ENCODE data around the gene PLXNA2. TPM values are rescaled to one million over a fixed set of nuclear protein-coding genes. Genes with fewer than 3 reads are reported as not detected.

Gene PLXNA2
- polyA plus RNA-seq, 2 of the 4 experiments (the other 2 are of a cell fraction): 0.36 to 0.87 TPM

GRCh38 chr1:208042868-208043267 lies 201.3 kb downstream of the PLXNA2 start (continued):
- TF ChIP-seq, protein P1, sequence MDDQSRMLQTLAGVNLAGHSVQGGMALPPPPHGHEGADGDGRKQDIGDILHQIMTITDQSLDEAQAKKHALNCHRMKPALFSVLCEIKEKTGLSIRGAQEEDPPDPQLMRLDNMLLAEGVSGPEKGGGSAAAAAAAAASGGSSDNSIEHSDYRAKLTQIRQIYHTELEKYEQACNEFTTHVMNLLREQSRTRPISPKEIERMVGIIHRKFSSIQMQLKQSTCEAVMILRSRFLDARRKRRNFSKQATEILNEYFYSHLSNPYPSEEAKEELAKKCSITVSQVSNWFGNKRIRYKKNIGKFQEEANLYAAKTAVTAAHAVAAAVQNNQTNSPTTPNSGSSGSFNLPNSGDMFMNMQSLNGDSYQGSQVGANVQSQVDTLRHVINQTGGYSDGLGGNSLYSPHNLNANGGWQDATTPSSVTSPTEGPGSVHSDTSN (IDR thresholded peaks at IDR 0.05): no peak

DNA sequence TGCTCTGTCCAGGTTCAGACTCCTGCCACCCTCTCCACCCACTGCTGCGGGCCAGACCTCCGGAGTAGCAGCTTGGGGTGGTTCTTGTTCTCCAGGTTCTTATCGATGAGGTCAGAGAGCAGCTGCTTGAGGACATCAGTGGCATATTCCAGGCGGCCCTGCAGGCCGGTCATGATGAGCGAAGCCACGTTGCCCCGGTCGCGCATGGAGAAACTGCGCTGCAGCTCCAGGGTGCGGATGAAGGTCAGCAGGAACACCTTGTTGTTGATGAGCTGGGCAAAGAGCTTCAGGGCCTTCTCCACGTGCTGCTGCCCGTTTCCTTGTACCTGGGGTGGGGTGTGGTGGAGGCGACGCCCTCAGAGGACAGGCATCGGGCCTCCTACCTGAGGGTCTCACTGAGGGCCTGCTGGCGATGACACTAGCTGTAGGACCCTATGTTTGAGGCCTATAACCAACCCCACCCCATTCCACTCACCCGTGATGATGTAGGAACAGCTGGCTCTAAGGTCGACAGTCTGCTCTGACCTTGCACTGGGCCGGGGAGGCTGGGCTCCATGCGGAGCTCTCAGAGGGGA lies 202.1 kb downstream of the PLXNA2 start:
- no peak for DNase-seq (ENCODE audit: low read depth in 1 of 2, low spot score in 1 of 2)
- Histone ChIP-seq H3K4me2 (no peak overlapping the region), H3K4me3 (no peak overlapping the region), H3K27ac (no peak overlapping the region), H3K4me1 (no peaks in the 10 kb centered on the region; the same call in 2 of the 3 replicates), H3K9me3 (no peaks in the 10 kb centered on the region)
- no peak for FAIRE-seq
- CTCF ChIA-PET: interaction anchor here (0.9 to 3.8 kb wide), 10 partner anchors 11 to 203 kb away, joined by 3 to 21 read pairs (median 4); partner anchors contain the start of gene PLXNA2
- 86% methylated on average over 22 of the region's 22 CpGs for WGBS (ENCODE audit: missing lambda C conversion rate)
- POLR2A ChIA-PET: no interaction called here
- TF ChIP-seq HOXB13 (CRISPR knock-in tag; IDR thresholded peaks at IDR 0.05; ENCODE audit: low read depth) (no peak), HMGXB4 (CRISPR knock-in tag; IDR thresholded peaks at IDR 0.05; ENCODE audit: borderline replicate concordance) (no peak), HOXB5 (CRISPR knock-in tag; IDR thresholded peaks at IDR 0.05) (no peak), HES2 (IDR thresholded peaks at IDR 0.05) (no peak), CHD4 (IDR thresholded peaks at IDR 0.05; ENCODE audit: borderline replicate concordance) (no peak), ZSCAN20 (CRISPR knock-in tag; IDR thresholded peaks at IDR 0.05) (no peak), CEBPB (IDR thresholded peaks at IDR 0.05) (no peak), ZC3H11A (IDR thresholded peaks at IDR 0.05) (no peak), SMC3 (IDR thresholded peaks at IDR 0.05) (no peak), RNF2 (IDR thresholded peaks at IDR 0.05; ENCODE audit: borderline replicate concordance, low read depth) (no peak), POLR2AphosphoS2 (conservative IDR thresholded peaks at IDR 0.05; ENCODE audit: low read length) (no peak), RAD21 (conservative IDR thresholded peaks at IDR 0.05 in 1 of 2, IDR thresholded peaks at IDR 0.05 in 1 of 2) (no peak), MAFK (IDR thresholded peaks at IDR 0.05; ENCODE audit: partially characterized antibody) (no peak), TFCP2L1 (CRISPR knock-in tag; IDR thresholded peaks at IDR 0.05) (no peak)
- ATAC-seq: no peak

DNA sequence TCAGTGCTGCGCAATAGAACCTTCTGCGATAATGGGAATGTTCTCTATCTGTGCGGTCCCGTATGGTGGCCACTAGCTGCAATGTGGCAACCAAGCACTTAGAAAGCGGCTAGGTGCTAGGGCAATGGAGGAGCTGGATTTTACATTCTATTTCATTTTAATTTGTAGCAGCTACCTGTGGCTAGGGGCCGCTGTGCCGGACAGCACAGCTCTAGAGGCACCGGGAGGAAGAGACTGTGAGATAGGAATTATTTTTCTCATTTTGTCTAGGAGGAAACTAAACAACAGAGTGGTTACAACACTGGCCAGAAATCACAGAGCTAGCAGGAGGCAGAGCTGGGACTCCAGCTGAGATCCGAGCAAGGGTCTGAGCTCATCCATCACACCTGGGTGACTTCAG lies 202.7 kb downstream of the PLXNA2 start:
- no peak for DNase-seq (ENCODE audit: low read depth in 1 of 2, low spot score in 1 of 2)
- Histone ChIP-seq H3K4me2 (no peak overlapping the region), H3K27ac (no peak overlapping the region), H3K4me1 (no peaks in the 10 kb centered on the region; the same call in 2 of the 3 replicates), H3K9me3 (no peaks in the 10 kb centered on the region), H3K4me3 (no peak overlapping the region)
- 90% methylated on average over 9 of the region's 9 CpGs for WGBS (ENCODE audit: missing lambda C conversion rate)
- ChIA-PET CTCF (interaction anchor here (0.9 to 3.8 kb wide), 7 partner anchors 13 to 204 kb away, joined by 3 to 21 read pairs (median 4); partner anchors contain the start of gene PLXNA2), POLR2A (no interaction called here)
- FAIRE-seq: no peak
- ATAC-seq: no peak
- no peak for TF ChIP-seq RFX5 (IDR thresholded peaks at IDR 0.05)
- no peak for TF ChIP-seq MYC (IDR thresholded peaks at IDR 0.05; ENCODE audit: borderline replicate concordance, low read length)
- no peak for TF ChIP-seq FOSB (CRISPR knock-in tag; IDR thresholded peaks at IDR 0.05)
- TF ChIP-seq, protein P2, sequence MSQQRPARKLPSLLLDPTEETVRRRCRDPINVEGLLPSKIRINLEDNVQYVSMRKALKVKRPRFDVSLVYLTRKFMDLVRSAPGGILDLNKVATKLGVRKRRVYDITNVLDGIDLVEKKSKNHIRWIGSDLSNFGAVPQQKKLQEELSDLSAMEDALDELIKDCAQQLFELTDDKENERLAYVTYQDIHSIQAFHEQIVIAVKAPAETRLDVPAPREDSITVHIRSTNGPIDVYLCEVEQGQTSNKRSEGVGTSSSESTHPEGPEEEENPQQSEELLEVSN (IDR thresholded peaks at IDR 0.05; ENCODE audit: borderline replicate concordance, low read depth): no peak
- TF ChIP-seq, protein P3, sequence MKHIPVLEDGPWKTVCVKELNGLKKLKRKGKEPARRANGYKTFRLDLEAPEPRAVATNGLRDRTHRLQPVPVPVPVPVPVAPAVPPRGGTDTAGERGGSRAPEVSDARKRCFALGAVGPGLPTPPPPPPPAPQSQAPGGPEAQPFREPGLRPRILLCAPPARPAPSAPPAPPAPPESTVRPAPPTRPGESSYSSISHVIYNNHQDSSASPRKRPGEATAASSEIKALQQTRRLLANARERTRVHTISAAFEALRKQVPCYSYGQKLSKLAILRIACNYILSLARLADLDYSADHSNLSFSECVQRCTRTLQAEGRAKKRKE (CRISPR knock-in tag; IDR thresholded peaks at IDR 0.05; ENCODE audit: low read depth): no peak
- TF ChIP-seq RAD21 (conservative IDR thresholded peaks at IDR 0.05 in 1 of 2, IDR thresholded peaks at IDR 0.05 in 1 of 2): no peak
- no peak for TF ChIP-seq RNF2 (IDR thresholded peaks at IDR 0.05; ENCODE audit: borderline replicate concordance, low read depth)
- no peak for TF ChIP-seq HEYL (CRISPR knock-in tag; IDR thresholded peaks at IDR 0.05)
- TF ChIP-seq FOSL2 (IDR thresholded peaks at IDR 0.05): no peak
- TF ChIP-seq FOSL2 (CRISPR knock-in tag; IDR thresholded peaks at IDR 0.05): no peak
- no peak for TF ChIP-seq FOXS1 (CRISPR knock-in tag; IDR thresholded peaks at IDR 0.05)
- no peak for TF ChIP-seq HOXA7 (CRISPR knock-in tag; IDR thresholded peaks at IDR 0.05)
- TF ChIP-seq, protein P4, sequence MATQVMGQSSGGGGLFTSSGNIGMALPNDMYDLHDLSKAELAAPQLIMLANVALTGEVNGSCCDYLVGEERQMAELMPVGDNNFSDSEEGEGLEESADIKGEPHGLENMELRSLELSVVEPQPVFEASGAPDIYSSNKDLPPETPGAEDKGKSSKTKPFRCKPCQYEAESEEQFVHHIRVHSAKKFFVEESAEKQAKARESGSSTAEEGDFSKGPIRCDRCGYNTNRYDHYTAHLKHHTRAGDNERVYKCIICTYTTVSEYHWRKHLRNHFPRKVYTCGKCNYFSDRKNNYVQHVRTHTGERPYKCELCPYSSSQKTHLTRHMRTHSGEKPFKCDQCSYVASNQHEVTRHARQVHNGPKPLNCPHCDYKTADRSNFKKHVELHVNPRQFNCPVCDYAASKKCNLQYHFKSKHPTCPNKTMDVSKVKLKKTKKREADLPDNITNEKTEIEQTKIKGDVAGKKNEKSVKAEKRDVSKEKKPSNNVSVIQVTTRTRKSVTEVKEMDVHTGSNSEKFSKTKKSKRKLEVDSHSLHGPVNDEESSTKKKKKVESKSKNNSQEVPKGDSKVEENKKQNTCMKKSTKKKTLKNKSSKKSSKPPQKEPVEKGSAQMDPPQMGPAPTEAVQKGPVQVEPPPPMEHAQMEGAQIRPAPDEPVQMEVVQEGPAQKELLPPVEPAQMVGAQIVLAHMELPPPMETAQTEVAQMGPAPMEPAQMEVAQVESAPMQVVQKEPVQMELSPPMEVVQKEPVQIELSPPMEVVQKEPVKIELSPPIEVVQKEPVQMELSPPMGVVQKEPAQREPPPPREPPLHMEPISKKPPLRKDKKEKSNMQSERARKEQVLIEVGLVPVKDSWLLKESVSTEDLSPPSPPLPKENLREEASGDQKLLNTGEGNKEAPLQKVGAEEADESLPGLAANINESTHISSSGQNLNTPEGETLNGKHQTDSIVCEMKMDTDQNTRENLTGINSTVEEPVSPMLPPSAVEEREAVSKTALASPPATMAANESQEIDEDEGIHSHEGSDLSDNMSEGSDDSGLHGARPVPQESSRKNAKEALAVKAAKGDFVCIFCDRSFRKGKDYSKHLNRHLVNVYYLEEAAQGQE (IDR thresholded peaks at IDR 0.05): no peak
- no peak for TF ChIP-seq EHF (CRISPR knock-in tag; IDR thresholded peaks at IDR 0.05)
- no peak for TF ChIP-seq HOXB5 (CRISPR knock-in tag; IDR thresholded peaks at IDR 0.05)
- TF ChIP-seq SREBF2 (IDR thresholded peaks at IDR 0.05): no peak
